WI38 (cell line): ENCODE results near the gene ERCC5.

Source experiments
- H3K4me3 ChIP-seq: 2 replicates; pipeline ENCODE4 v1.5.1; 2011; ENCODE audit warnings: low read depth, mild to moderate bottlenecking, control low read depth, low read length
- CTCF ChIP-seq: IDR thresholded peaks from 2 replicates; pipeline ENCODE4 v1.5.1; 2012; ENCODE audit warnings: low read depth, mild to moderate bottlenecking, control low read depth, low read length

ERCC5 gene

GRCh38 chr13:102845289-102845629 lies 573 bp upstream of the ERCC5 start:
- TF ChIP-seq CTCF, result no peak
- H3K4me3 ChIP-seq, result peak overlapping the region; percentile 91

- no peak for TF ChIP-seq CTCF
- peak overlapping the region; percentile 91 for H3K4me3 ChIP-seq
These were observed 606 bp downstream of the ERCC5 start for GRCh38 chr13:102846261-102847015.

- TF ChIP-seq CTCF, result peak; percentile 52
- H3K4me3 ChIP-seq, result peak overlapping the region; percentile 91
These were observed 1.7 kb downstream of the ERCC5 start for GRCh38 chr13:102847272-102848234.

GRCh38 chr13:102848956-102849355 lies 3.1 kb downstream of the ERCC5 start:
- TF ChIP-seq CTCF, result no peak
- no peak overlapping the region for H3K4me3 ChIP-seq

GRCh38 chr13:102852556-102852955 lies 6.7 kb downstream of the ERCC5 start:
- H3K4me3 ChIP-seq, result no peak overlapping the region
- no peak for TF ChIP-seq CTCF

DNA sequence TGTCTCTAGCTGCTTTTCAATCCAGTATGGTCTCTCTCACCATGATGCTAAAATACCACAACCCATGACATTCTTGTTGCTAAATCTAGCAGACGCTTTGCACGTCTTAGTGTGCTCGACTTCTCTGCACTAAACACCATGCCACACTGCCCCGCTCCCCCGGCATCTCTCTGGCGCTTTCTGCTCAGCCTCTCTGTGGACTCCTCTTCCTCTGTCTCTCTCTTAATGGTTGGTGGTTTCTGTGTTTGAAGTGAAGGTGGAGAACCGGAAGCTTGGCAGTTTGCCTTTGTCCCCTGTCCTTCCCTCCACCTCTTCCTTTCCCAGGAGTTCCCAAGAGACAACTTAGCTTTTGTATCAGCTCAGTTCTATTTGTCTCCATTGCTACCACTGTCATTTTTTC lies 8.8 kb downstream of the ERCC5 start:
- no peak overlapping the region for H3K4me3 ChIP-seq

More for the DNA sequence above, 8.8 kb downstream of the ERCC5 start:
- no peak for TF ChIP-seq CTCF
